ENCODE results near the gene FOXO6.

GRCh38 chr1:41365320-41365633 lies 4.0 kb downstream of the FOXO6 start:
- TF ChIP-seq POLR2AphosphoS5 (IDR thresholded peaks at IDR 0.05; ENCODE audit: low read depth, low read length) (no peak), POLR2A (IDR thresholded peaks at IDR 0.05; ENCODE audit: low read depth, low read length) (no peak), TAF1 (IDR thresholded peaks at IDR 0.05; ENCODE audit: low read depth, low read length) (no peak), POU2F2 (IDR thresholded peaks at IDR 0.05; ENCODE audit: low read depth, low read length) (no peak), SPI1 (IDR thresholded peaks at IDR 0.05; ENCODE audit: low read depth, low read length) (no peak), PAX5 (IDR thresholded peaks at IDR 0.05; ENCODE audit: insufficient read depth, low read length, severe bottlenecking) (no peak)

All from GM12891 (cell line).